ELF-1 (cell line): Measurements from ENCODE around the gene CLEC12A.
"Not testable (repeated sequence)": the region's sequence is repeated elsewhere in the genome, so short reads cannot be mapped to it uniquely, and the experiment has no call there.

Source experiments
- DNase-seq: peaks from one replicate; pipeline ENCODE4 v3.0.0-alpha.2; 2016; ENCODE audit warnings: low read depth, low spot score

Gene CLEC12A

DNA sequence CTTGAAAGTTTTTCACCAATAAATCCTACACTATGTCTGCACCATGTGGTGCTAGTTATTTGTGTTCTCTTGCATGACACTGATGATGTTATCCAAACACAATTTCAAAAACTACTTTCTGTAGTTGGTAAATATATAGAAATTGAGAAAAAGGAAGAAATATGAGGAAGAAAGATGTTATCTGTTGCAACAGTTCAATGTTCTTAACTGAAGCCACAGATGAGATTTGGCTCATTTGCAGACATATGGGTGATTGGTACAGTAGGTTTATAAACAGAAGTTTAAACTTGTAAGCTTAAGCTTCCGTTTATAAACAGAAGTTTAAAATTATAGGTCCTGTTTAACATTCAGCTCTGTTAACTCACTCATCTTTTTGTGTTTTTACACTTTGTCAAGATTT lies at the start of gene CLEC12A:
TSS of gene CLEC12A (plus strand) at position 229 of the 400 bp plus-strand sequence. CDS start 188 bp downstream, outside the sequence.
- no peak for DNase-seq

DNA sequence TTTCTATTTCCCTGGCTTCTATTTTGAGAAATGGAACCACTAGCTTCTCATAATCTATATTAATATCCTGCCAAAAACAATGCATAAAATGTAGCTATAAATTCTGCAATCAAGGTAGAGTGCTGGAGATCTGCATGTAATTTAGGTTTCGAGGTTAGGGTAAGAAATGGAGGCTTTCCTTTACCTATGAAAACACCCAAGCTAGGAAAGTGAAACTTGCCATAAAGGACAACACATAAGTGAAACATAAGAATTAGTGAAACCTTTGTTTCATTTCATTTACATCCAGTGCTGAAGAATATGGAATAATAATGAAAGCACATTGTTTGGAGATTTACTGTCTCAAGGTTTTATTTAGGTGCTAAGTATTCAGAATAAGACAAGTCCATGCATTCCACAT lies 48.8 kb upstream of the CLEC12A start:
- no peak for DNase-seq

DNA sequence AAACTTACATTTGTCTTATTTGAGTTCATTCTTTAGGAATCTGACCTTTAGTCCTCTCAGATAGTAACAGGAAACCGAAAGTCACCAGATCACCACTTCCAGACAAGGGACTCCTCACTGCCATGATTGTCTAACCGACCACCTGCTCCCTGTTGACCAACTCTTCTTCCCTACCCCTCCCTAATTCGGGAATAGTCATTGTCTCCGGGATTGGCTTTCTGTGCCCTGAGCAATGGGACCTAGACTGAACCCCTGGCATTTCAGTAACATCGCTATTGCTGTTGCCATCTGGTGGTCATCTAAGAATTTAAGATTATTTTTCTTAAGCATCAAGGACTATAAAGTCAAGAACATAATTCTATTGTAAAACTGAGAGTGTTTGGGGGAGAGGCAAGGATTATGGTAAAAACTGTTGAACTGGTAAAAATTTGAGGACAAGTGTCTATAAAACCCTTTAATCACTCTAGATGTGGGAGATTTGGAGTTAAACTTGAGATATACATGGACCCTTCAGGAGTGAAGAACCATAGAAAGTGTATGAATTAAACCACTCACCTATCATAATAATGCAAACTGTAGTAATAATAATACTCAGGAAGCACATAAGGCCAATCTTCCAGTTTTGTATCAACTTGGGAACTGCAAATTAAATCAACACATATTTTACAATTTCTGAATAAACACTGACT lies 45.4 kb upstream of the CLEC12A start:
- peak; percentile 38 for DNase-seq

DNA sequence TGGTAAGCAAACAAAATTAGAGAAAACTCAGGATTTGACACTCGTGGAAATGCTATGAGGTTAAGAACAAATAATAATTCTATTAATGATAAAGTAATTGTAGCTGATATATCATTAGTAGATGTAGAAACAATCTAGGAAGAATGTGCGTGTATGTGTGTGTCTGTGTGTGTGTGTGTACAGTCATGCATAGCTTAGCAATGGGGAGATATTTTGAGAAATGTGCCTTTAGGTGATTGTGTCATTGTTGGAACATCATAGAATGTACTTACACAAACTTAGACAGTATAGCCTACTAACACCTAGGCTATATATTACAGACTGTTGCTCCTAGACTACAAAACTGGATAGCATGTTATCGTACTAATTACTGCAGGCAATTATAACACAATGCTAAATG lies 44.3 kb upstream of the CLEC12A start:
- no peak for DNase-seq

DNA sequence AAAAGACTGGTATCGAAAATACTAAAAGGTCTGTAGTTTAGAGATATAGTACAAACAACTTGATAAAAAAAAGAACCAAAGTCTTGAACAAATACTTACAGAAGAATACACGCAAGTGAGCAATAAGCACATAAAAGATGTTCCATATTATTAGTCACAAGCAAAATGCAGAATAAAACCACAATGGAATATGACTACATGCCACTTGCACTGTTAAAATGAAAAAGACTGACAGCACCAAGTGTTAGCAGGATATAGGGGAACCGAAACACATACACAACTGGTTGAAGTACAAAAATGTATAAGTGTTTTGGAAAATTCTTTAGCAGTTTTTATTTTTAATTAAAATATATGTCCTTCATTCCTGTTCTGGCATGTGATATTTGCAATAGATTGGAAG lies 42.6 kb upstream of the CLEC12A start:
- DNase-seq = no peak

DNA sequence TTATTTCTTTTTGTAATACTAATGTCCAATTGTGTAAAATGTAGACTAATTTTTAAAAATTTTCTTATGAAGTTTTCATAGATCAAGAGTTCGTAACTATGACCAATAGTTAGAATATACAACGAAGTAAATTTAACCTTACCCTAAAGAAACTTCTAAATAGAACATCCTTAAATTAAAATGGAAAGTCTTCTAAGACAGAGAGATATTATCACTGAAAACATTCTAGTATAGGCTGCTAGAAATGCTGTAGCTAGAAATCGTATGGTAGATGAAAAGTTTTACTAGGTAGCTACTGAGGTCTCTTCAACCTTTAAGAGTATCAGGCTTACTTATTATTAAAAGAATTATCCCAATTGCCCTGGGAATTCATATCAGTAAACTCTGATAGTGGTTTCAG lies 40.0 kb upstream of the CLEC12A start:
- DNase-seq = no peak

DNA sequence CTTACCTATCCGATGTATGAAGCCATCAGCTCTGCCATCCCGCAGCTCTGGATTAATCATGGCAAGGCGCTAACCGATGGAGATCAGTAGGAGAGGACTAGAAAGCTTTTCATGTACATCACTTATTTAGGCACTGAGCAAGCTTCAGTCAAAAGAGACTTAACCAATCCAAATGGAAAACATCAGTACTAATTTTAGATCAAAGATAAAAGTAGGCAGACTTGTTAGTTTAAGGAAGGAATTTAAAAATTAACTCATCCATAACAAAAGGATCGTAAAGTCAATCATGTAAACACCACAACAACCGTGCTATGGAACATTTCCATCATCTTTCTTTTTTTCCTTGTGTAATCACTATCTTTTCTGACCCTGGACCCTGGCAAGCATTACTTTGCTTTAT lies 38.9 kb upstream of the CLEC12A start, which contains the start of gene CLEC2A:
TSS of gene CLEC2A (minus strand) at position 101 of the 400 bp plus-strand sequence. CDS start at position 60, 41 bp downstream.
- DNase-seq = no peak

DNA sequence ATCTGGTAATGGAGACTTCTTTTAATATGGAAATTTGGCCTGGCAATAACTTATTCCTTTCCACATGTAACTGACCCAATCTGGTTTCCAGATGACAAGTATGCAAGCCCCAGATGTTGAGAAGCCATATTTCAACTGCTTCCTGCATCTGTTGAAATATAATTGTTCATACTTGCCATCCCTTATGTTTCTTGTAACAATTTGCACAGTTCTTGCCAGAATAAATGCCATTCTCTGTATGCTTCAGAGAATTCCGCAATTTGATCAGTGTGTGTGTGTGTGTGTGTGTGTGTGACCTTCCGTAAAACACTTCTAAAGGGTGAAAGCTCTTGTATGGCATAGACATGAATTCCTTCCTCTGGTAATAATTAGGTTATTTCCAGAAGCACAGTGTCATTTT lies 37.3 kb upstream of the CLEC12A start:
- DNase-seq = no peak

DNA sequence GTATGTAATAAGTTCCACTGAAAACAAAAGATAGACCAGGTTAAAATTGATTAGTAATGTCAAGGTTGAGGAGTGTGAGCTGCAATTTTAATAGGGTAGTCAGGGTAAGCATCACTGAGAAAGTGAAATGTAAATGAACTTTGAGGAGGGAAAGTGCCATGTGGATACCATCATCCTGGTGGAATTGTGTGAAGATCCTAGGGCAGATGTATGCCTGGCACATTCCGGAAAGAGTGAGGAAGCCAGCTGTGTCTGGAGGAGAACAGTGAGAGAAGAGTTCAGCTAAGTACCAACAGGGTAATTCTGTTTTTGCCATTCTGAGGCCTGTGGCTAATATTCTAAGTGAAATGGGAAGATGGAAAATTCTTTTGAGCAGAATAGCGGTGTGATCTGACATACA lies 36.2 kb upstream of the CLEC12A start:
- DNase-seq = no peak

DNA sequence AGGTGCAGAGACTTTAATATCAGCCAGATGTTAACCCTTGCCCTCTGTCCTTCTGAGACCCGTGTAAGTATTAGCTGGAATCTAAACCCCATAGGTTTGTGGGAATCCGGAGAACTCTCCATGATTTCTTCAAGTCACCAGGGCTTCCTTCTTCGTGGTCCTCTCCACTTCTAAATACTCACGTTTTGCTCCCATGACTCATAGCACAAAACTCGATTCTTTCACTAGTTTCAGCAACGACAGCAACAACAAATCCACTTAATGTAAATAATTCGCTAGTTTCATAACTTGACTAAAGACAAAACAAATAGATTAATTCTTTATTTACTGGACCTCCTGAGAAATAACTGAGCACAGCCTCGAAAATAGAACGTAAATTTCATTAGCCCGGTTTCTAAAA lies 34.6 kb upstream of the CLEC12A start:
- DNase-seq = no peak

DNA sequence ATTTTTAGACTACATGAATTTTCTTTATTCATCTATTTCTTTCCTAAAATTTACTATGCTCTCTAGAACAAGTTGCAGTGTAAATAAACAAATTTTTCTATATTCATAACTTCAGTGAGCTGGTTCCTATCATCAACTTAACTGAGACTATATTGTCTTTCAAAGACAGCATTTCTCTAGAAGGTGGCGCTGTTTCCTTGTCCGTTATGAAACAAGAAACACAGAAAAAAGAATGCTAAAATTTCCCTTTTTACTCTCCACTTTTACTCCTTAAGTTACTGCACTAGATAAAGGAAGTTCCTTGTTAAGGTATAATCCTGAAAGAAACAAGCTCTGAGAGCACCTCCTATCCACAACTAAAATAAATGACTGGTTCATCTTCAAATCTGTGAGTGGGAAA lies 30.8 kb upstream of the CLEC12A start:
- no peak for DNase-seq

DNA sequence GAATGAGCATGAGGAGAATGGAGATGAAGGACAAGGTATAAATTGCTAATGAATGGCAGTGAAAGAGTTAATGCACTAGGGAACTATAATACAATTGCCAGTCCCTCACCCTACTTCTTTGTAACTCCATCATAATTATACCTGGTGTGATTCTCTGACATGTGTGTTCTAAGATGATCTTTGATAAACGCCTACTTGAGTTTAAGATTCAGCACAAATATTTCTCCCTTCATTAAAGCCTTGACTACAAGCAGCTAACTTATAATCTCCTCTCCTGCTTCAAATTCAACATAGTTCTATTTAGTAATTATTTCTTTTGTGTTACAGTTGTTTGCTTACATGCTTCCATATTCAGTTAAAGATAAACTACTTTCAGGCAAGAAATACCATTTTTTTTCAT lies 29.4 kb upstream of the CLEC12A start:
- DNase-seq = no peak

DNA sequence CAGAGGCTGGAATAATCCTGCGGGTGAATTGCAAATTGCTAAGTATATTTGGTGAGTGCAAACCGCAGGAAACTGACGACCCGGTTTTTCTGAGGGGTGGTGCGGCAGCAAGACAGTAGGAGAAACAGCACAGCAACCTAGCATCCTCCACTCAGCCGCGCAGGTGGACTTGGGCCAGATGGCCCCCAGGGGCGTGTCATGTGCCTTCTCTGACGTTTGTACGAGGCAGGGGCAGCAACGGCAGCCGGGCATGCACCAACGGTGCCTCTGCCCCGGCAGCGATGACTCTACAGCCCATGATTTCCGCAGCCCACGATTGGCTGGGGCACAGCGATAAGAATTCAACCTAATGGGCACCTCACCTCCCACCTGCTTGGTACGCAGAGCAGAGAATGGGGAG lies 28.0 kb upstream of the CLEC12A start:
- no peak for DNase-seq

DNA sequence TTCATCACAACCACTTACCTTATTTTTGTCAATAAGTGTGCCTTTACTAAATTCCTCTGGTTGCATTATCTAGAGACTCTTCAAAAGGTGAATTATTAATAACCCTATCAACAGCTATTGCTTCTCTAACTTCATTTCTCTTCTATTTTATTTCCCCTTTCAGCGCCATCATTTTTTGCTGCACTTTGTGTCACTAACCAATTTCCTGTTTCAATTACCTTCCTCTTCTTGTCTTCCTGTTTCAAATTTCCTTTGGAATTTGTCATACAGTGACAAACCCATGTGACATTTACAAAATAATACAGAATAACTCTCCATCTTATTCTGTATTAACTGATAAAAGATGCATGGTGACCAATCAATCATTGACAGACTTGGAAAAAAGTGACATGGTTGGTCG lies 26.8 kb upstream of the CLEC12A start:
- DNase-seq = no peak

DNA sequence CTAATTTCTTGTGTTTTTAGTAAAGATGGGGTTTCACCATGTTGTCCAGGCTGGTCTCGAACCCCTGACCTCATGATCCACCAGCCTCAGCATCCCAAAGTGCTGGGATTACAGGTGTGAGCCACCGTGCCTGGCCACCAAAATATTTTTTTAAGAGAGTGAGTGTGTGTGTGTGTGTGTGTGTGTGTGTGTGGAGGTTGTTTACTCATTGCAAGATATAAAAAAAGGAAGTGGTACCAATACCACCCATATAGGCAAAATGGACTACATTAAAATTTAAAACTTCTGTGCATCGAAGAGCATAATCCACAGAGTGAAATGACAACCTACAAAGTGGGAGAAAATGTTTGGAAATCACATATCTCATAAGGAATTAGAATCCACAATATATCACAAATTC lies 23.5 kb upstream of the CLEC12A start:
- DNase-seq = no peak

DNA sequence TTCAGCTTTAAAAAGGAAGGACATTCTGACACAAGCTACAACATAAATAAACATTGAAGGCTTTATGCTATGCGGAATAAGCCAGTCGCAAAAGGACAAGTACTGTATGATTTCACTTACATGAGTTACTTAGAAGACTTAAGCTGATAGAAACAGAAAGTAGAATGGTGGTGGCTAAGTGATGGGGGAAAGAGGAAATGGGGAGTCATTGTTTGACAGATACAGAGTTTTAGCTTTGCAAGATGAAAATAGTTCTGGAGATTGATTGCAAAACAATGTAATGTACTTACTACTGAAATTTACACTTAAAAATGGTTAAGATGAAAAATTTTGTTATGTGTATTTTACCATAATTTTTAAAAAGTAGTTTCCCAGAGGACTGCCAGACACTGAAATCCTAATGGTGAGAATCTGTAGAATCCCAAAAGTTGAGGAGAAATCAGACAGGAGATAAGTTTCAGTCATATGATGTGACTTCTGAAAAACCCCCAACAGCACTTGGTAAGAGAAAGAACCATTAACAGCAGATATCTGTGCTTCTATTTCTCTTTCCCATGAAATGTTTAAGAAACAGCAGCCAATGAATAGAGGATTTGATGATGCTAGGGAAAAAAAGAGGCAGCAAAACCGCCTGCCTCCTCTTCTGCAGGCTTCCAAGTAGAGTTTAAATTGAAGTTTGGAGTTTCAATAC lies 22.5 kb upstream of the CLEC12A start:
- no peak for DNase-seq

DNA sequence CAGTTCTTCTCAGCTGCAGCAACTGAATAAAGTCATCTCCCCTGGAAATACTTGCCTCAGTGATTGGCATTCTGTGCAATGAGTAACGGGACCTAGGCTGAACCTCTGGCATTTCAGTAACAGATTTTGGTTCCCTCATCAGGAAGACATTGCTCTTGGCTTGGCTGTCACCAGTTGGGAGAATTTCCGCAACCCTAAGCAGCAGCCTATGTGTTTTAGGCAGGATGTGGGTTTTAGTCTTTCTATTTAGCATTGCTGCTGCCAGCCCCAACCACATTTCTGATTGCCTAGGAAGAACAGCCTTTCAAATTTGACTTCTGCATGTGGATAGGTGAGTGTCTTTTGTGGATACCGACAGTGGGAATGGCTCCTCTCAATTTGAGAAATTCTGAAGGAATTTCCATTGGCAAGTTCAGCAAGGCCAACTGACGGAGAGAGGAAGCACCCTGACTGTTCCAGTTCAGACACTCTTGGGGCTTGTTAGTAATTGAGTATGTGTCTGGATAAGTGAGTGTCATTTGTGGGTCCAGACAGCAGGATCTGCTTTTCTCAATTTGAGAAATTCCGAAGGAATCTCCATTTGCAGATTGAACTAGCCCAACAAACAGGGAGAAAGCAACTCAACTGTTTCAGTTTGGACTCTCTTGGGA lies 20.1 kb upstream of the CLEC12A start:
- no peak for DNase-seq

DNA sequence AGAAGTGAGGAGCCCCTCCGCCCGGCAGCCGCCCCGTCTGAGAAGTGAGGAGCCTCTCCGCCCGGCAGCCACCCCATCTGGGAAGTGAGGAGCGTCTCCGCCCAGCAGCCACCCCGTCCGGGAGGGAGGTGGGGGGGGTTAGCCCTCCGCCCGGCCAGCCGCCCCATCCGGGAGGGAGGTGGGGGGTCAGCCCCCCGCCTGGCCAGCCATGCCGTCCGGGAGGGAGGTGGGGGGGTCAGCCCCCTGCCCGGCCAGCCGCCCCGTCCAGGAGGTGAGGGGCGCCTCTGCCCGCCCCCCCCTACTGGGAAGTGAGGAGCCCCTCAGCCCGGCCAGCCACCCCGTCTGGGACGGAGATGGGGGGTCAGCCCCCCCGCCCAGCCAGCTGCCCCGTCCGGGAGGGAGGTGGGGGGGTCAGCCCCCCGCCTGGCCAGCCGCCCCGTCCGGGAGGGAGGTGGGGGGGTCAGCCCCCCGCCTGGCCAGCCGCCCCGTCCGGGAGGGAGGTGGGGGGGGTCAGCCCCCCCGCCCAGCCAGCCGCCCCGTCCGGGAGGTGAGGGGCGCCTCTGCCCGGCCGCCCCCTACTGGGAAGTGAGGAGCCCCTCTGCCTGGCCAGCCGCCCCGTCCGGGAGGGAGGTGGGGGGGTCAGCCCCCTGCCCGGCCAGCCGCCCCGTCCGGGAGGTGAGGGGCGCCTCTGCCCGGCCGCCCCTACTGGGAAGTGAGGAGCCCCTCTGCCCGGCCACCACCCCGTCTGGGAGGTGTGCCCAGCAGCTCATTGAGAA lies 18.1 kb upstream of the CLEC12A start:
- not testable (repeated sequence) for DNase-seq

DNA sequence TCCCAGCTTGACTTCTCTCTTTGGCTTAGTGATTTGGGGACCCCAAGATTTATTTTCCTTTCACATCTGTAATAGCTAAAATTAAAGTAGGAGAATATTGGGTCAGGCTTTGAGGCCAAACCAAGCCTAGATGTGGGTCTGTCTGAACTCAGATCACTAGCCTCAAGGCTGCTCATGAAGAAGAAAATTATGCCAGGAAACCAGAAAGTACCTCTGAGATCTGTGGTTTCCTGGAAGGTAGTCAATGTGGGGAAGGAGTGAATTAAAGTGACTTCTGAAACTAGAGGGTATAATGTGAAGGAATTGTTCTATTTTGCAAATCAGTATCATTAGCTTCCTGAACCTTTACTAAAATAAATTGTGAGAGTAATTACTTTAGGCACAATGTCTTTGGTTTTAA lies 13.4 kb upstream of the CLEC12A start:
- no peak for DNase-seq

DNA sequence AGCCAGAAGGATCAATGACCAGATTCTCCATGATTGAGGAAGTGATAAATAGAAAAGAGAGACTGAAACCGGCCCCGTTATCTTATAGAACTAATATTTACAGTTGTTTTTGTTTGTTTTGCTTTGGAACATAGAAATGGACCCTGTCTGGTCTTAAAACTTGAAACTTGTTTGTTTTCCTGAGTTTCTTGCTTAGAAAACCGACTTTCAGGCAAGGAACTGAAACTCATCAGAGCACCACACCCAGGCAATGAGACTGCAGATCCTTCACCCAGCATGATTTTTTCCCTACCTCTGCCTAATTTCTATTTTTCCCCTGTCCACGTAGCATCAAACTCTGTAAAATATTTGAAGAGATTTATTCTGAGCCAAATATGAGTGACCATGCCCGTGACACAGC lies 10.6 kb upstream of the CLEC12A start:
- no peak for DNase-seq

DNA sequence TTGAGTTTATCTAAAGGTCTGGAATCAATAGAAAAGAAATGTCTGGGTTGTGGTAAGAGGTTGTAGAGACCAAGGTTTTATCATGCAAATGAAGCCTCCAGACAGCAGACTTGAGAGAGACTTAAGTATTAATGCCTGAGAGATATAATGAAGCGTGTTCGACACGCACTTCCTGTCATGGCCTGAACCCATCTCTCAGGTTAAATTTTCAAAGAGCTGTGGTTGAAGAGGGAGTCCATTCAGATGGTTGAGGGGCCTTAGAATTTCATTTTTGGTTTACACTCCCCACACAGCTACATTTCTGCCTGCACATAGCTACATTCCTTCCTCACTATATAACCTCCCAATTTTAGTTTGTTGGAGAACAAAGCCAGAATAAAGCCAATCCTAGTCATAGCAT lies 10.1 kb upstream of the CLEC12A start:
- DNase-seq = no peak

DNA sequence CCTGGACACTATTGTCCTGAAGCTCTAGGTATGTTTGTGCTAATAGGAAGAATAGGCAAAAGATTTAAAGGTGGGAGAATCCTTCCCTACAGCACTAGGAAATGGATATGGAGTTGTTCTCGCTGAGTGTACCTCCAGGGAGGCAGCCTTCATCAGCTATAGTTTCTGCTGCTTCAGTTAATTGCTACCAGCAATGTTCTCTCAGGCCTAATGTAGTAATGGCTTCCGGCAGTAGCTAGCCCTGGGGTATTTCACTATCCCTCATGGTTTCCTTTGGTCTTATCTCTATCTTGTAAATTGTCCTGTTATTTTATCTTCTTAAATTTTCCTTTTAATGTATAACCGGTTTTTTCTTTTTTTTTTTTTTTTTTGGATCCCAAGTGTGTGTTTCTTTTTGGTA lies 9.3 kb upstream of the CLEC12A start:
- DNase-seq = no peak
